HL-60 (cell line): Measurements from ENCODE around the gene NFATC1.
"Not testable (repeated sequence)": the region's sequence is repeated elsewhere in the genome, so short reads cannot be mapped to it uniquely, and the experiment has no call there.

Experiments
- GABPA ChIP-seq: IDR thresholded peaks from 2 replicates; pipeline ENCODE4 v1.6.1; 2012; ENCODE audit warnings: low read depth
- POLR2AphosphoS5 ChIP-seq: IDR thresholded peaks from 2 replicates; pipeline ENCODE4 v1.6.1; 2012; ENCODE audit warnings: low read depth
- TF ChIP-seq, protein P1 (sequence below): IDR thresholded peaks from one replicate; pipeline ENCODE4 v1.5.1; 2011; ENCODE audit warnings: low read length, control low read depth, inconsistent platforms; ENCODE audit not compliant: insufficient read depth
- TF ChIP-seq, protein P2 (sequence below): IDR thresholded peaks from 2 replicates; pipeline ENCODE4 v1.6.1; 2012; ENCODE audit warnings: low read depth; ENCODE audit not compliant: insufficient replicate concordance

DNA sequence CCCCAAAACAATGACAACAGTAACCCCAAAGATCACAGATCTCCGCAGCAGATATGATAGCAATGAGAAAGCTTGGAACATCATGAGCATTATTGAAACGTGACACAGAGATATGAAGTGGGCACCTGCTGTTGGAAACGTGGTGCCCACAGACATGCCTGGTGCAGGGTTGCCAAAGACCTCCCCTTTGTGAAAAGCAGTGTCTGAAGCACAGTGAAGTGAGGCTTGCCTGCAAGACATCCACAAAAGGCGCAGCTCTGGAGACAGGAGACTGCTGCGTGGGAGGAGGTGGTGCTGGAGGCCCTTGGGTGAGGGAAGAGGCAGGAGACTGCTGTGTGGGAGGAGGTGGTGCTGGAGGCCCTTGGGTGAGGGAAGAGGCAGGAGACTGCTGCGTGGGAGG, 108.8 kb downstream of the NFATC1 start:
- TF ChIP-seq, protein P1, sequence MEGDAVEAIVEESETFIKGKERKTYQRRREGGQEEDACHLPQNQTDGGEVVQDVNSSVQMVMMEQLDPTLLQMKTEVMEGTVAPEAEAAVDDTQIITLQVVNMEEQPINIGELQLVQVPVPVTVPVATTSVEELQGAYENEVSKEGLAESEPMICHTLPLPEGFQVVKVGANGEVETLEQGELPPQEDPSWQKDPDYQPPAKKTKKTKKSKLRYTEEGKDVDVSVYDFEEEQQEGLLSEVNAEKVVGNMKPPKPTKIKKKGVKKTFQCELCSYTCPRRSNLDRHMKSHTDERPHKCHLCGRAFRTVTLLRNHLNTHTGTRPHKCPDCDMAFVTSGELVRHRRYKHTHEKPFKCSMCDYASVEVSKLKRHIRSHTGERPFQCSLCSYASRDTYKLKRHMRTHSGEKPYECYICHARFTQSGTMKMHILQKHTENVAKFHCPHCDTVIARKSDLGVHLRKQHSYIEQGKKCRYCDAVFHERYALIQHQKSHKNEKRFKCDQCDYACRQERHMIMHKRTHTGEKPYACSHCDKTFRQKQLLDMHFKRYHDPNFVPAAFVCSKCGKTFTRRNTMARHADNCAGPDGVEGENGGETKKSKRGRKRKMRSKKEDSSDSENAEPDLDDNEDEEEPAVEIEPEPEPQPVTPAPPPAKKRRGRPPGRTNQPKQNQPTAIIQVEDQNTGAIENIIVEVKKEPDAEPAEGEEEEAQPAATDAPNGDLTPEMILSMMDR = not testable (repeated sequence)
- TF ChIP-seq POLR2AphosphoS5, GABPA: not testable (repeated sequence)
- TF ChIP-seq, protein P2, sequence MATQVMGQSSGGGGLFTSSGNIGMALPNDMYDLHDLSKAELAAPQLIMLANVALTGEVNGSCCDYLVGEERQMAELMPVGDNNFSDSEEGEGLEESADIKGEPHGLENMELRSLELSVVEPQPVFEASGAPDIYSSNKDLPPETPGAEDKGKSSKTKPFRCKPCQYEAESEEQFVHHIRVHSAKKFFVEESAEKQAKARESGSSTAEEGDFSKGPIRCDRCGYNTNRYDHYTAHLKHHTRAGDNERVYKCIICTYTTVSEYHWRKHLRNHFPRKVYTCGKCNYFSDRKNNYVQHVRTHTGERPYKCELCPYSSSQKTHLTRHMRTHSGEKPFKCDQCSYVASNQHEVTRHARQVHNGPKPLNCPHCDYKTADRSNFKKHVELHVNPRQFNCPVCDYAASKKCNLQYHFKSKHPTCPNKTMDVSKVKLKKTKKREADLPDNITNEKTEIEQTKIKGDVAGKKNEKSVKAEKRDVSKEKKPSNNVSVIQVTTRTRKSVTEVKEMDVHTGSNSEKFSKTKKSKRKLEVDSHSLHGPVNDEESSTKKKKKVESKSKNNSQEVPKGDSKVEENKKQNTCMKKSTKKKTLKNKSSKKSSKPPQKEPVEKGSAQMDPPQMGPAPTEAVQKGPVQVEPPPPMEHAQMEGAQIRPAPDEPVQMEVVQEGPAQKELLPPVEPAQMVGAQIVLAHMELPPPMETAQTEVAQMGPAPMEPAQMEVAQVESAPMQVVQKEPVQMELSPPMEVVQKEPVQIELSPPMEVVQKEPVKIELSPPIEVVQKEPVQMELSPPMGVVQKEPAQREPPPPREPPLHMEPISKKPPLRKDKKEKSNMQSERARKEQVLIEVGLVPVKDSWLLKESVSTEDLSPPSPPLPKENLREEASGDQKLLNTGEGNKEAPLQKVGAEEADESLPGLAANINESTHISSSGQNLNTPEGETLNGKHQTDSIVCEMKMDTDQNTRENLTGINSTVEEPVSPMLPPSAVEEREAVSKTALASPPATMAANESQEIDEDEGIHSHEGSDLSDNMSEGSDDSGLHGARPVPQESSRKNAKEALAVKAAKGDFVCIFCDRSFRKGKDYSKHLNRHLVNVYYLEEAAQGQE = not testable (repeated sequence)
